GM19099 (cell line): ENCODE measurements around the gene PTER.

Experiments
- POLR2A ChIP-seq: IDR thresholded peaks from 3 replicates; pipeline ENCODE4 v1.6.1; 2011; ENCODE audit warnings: low read depth; ENCODE audit not compliant: insufficient read length; ENCODE audit errors: extremely low read depth

Gene PTER

DNA sequence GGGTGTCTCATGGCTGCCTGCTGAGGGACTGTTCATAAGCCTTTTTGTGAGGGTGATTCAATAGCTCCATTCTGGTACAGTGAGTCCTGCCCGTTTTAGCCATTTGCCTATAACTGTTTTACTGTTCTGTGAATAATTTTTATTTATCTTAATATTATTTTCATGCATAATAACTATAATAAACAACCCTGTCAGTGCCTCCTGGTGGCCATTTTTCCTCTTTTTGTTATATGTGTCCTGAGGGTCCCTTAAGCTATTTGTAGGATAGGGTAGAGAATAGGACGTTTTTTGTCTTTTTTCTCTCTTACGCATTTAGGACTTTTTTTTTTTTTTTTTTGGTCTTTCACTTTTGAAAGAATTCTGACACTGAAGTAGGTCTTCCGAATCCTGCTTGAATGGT is 82.0 kb downstream of the PTER start:
- TF ChIP-seq POLR2A, result no peak

DNA sequence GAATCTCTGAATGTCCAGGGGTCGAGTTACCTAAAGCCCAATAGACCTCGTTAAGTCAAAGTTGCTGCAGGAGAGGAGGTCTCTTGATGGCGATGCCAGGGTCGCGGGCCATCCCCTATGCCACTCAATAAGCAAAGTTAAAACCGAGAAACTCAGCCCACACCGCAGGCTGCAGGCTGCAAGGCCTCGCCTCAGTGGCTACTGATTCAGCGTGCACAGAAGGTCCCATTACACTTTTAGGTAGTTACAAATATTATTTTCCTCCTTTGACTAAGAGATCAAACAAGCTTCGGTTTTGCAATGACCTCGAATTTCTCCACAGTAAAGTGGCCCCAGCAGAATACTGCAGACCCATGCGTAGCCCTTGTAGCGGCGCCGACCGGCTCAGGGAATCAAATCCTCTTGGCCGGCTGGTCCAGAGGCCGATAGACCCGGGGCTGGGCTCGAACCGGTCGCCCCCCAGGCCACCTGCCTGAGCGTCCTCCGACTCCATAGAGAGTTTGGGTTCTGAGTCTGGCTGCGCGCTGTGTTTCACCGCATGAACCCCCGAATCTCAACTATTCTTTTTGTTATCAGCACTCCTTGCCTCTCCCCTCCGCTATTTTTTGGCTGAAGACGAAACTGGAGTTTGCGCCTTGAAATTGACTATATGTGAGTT is 82.6 kb downstream of the PTER start:
- no peak for TF ChIP-seq POLR2A

DNA sequence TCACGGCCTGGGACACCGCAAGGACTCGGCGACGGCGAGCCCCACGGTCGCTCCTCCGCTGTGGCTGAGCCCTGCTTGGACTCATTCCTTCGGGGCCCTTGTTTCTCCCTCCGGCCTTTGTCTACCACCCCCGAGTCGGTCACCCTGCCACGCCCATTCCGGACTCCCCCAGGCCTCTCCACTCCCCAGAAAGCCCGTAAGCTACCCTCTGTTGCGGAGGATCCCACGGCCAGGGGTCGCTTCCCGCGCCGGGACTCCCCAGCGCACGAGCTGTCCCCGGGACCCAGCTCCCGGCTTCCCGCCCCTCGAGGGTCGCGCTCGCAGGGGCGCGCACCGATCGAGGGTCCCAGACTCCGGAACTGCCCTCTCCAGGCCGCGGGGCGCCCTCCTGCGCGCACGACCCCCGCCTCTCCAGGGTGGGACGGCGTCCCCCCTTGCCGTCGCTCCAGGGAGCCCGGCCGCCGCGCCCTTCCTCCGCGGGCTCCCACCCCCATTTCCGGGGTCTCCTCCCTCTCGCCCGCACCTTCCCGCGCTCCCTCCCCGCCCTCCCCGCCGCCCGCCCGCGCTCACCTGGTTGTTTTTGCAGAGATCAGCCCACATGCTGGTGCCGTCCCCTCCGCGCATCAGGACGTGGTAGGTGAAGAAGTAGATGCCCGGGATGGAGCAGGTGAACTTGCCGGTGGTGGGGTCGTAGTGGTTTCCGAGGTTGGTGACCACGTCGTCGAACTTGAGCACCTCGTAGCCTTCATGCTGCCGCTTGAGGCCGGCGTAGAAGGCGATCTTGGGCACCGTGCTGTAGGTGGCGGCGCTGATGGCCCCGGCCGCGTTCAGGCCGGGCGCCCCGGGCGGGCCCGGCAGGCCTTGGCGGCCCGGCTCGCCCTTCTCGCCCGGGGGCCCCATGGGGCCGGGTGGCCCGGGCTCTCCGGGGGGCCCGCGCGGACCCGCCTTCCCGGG is 83.4 kb downstream of the PTER start:
- no peak for TF ChIP-seq POLR2A

DNA sequence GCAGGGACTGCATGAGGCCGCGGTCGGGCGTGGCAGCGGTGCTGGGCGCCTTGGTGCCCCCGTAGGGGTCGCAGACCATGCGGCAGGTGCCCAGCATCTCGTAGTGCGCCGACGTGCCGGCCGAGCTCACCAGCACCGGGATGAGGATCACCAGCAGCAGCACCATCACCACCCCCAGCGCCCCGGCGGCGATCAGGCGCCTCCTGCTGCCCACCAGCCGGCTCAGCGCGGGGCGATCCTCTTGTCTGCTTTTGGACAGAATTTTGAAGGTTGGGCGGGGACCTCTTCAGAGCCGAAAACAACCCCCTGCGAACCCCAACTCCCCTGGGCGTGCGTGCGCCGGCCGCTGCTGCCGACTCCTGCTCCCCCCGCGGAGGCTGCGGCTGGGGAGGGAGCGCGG is 84.1 kb downstream of the PTER start:
- TF ChIP-seq POLR2A, result no peak

- TF ChIP-seq POLR2A, result no peak
Measured at GRCh38 chr10:16521311-16522016, 84.7 kb downstream of the PTER start, which contains the start of gene C1QL3. Gene C1QL3, minus strand, starts transcription at chr10:16521879. Its CDS starts 814 bp downstream, at chr10:16521065.

- no peak for TF ChIP-seq POLR2A
Measured at GRCh38 chr10:16527452-16527851, 90.6 kb downstream of the PTER start.

GRCh38 chr10:16529853-16530252 is 93.0 kb downstream of the PTER start:
- TF ChIP-seq POLR2A, result no peak

DNA sequence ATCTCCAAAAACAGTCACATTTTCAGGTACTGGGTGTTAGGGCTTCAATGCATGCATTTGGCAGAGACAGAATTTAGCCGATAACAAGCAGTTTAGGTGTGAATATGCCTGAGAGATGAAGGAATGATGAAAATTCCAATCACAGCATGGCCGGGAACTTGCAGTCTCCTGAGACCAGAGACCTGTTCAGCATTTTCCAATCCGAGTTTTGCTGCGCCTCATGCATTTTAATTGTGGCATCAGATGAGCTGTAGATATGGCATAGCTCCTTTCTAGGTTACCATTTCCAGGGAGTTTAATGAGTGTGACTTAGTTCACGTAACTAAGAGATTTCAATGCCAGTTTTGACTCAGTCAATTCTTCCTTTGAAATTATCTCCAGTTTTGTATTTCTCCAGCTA is 99.3 kb downstream of the PTER start:
- TF ChIP-seq POLR2A, result no peak

GRCh38 chr10:16544099-16544498 is 107.3 kb downstream of the PTER start:
- no peak for TF ChIP-seq POLR2A

DNA sequence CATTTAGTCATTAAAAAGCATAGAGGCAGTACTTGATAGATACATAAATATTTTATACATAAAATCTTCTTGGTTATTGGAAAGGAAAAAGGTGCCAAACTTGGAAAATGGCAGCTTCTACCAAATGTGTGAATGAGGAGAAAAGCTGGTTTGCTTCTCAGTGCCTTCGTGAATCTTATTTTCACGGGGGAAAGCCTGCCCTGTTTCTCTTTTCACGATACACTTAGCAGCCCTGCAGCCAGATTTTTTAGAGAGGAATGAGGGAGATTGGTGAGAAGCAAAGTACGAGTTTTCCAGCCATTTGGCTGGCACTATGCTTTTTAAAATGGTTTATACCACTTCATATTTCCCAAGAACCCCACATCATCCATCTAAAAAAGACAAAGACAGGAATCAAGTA is 107.8 kb downstream of the PTER start:
- no peak for TF ChIP-seq POLR2A

- TF ChIP-seq POLR2A, result no peak
Measured at GRCh38 chr10:16545116-16545736, 108.4 kb downstream of the PTER start.

DNA sequence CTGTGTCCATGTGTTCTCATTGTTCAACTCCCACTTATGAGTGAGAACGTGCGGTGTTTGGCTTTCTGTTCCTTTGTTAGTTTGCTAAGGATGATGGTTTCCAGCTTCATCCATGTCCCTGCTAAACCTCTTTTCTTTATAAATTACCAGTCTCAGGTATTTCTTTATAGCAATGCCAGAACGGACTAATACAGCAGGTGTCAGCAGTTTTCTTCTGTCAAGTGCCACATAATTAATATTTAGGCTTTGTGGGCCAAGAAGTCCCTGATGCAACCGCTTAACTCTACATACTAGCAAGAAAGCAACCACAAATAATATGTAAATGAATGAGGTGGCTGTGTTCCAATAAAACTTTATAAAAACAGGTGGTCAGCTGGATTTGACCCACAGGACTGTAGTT is 111.2 kb downstream of the PTER start:
- no peak for TF ChIP-seq POLR2A

GRCh38 chr10:16559236-16559773 is 122.5 kb downstream of the PTER start:
- TF ChIP-seq POLR2A, result no peak

GRCh38 chr10:16562891-16563290 is 126.1 kb downstream of the PTER start:
- TF ChIP-seq POLR2A, result no peak
